GM12878 (cell line): ENCODE data around the gene POLA1.

Experiments
- ASH2L ChIP-seq: fragments of 300-600, 200-600 bp; sonication (generic); IDR thresholded peaks from 2 replicates; pipeline ENCODE4 v1.6.1; 2017; ENCODE audit warnings: low read depth, mild to moderate bottlenecking, borderline replicate concordance
- BACH1 ChIP-seq: fragments of 450-650 bp; IDR thresholded peaks from 2 replicates; pipeline ENCODE4 v1.6.1; 2017; ENCODE audit warnings: mild to moderate bottlenecking, borderline replicate concordance
- EGR1 ChIP-seq, 2 experiments: IDR thresholded peaks; 1 replicate in 1 of 2; 2 replicates in 1 of 2; pipeline ENCODE4 v1.6.1; 2011 to 2012; ENCODE audit warnings: low read depth in 2 of 2, low read length in 2 of 2, borderline replicate concordance in 1 of 2, mild to moderate bottlenecking in 1 of 2, moderate library complexity in 1 of 2
- EZH2 ChIP-seq: IDR thresholded peaks from 2 replicates; pipeline ENCODE4 v1.6.1; 2012; ENCODE audit warnings: low read depth, mild to moderate bottlenecking, control low read depth, inconsistent platforms, low read length, borderline replicate concordance; ENCODE audit not compliant: control insufficient read depth
- FOXK2 ChIP-seq: fragments of 450-650 bp; IDR thresholded peaks from 2 replicates; pipeline ENCODE4 v1.6.1; 2017; ENCODE audit warnings: mild to moderate bottlenecking, moderate library complexity
- GABPA ChIP-seq: IDR thresholded peaks from 2 replicates; pipeline ENCODE4 v1.6.1; 2014; ENCODE audit warnings: antibody characterized with exemption, low read depth, mild to moderate bottlenecking, inconsistent platforms
- PAX8 ChIP-seq: fragments of 450-650 bp; IDR thresholded peaks from 2 replicates; pipeline ENCODE4 v1.6.1; 2017; ENCODE audit warnings: mild to moderate bottlenecking, moderate library complexity
- POLR2A ChIP-seq: IDR thresholded peaks from 2 replicates; pipeline ENCODE4 v1.6.1; 2011; ENCODE audit warnings: low read depth, mild to moderate bottlenecking, low read length
- RBBP5 ChIP-seq: fragments of 200-600 bp; sonication (generic); conservative IDR thresholded peaks from 2 replicates; pipeline ENCODE4 v1.6.1; 2016
- SMC3 ChIP-seq: IDR thresholded peaks from 2 replicates; pipeline ENCODE4 v1.6.1; 2011; ENCODE audit warnings: low read length, improper control_type of control experiment, borderline replicate concordance
- SP1 ChIP-seq: IDR thresholded peaks from one replicate; pipeline ENCODE4 v1.6.1; 2011; ENCODE audit warnings: low read depth, low read length
- TF ChIP-seq, protein P1 (sequence below), 3 experiments: IDR thresholded peaks in 2 of 3; conservative IDR thresholded peaks in 1 of 3; 2 replicates each; pipeline ENCODE4 v1.5.1; 2011; ENCODE audit warnings: low read depth in 3 of 3, low read length in 3 of 3, mild to moderate bottlenecking in 3 of 3, control low read depth in 2 of 3, moderate library complexity in 2 of 3, inconsistent platforms in 1 of 3, mixed read lengths in 1 of 3; ENCODE audit not compliant: control insufficient read depth in 2 of 3, insufficient read depth in 1 of 3; ENCODE audit errors: extremely low read depth in 1 of 3
- TF ChIP-seq, protein P2 (sequence below): fragments of 450-650 bp; IDR thresholded peaks from 2 replicates; pipeline ENCODE4 v1.6.1; 2017; ENCODE audit warnings: mild to moderate bottlenecking, moderate library complexity

DNA sequence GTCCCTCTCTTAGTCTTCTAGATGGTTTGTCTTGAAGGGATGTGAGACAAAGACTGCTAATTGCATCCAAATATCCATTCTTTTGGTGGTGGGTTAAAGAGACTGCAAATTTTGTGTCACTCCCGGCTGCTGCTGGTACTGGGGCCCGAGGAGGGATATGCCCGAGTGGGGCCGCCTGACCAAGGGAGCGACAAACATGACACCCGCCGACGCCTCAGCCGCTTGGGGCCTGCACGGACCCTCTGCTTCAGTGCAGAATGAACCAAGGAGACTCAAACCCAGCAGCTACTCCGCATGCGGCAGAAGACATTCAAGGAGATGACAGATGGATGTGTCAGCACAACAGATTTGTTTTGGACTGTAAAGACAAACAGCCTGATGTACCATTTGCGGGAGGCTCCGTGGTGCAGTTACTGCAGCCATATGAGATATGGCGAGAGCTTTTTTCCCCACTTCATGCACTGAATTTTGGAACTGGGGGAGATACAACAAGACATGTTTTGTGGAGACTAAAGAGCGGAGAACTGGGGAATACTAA is 335.6 kb downstream of the POLA1 start:
- TF ChIP-seq EZH2 (no peak), PAX8 (no peak), FOXK2 (no peak), RBBP5 (no peak), ASH2L (no peak), SP1 (no peak), SMC3 (no peak), EGR1 (IDR thresholded peaks at IDR 0.05; ENCODE audit: borderline replicate concordance in 1 of 2, low read depth in 2 of 2, low read length in 2 of 2) (no peak), GABPA (no peak), BACH1 (no peak), POLR2A (no peak)
- TF ChIP-seq, protein P1, sequence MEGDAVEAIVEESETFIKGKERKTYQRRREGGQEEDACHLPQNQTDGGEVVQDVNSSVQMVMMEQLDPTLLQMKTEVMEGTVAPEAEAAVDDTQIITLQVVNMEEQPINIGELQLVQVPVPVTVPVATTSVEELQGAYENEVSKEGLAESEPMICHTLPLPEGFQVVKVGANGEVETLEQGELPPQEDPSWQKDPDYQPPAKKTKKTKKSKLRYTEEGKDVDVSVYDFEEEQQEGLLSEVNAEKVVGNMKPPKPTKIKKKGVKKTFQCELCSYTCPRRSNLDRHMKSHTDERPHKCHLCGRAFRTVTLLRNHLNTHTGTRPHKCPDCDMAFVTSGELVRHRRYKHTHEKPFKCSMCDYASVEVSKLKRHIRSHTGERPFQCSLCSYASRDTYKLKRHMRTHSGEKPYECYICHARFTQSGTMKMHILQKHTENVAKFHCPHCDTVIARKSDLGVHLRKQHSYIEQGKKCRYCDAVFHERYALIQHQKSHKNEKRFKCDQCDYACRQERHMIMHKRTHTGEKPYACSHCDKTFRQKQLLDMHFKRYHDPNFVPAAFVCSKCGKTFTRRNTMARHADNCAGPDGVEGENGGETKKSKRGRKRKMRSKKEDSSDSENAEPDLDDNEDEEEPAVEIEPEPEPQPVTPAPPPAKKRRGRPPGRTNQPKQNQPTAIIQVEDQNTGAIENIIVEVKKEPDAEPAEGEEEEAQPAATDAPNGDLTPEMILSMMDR (IDR thresholded peaks at IDR 0.05 in 2 of 3, conservative IDR thresholded peaks at IDR 0.05 in 1 of 3; ENCODE audit: control insufficient read depth in 2 of 3, extremely low read depth in 1 of 3, insufficient read depth in 1 of 3, low read depth in 3 of 3, low read length in 3 of 3): no peak
- TF ChIP-seq, protein P2, sequence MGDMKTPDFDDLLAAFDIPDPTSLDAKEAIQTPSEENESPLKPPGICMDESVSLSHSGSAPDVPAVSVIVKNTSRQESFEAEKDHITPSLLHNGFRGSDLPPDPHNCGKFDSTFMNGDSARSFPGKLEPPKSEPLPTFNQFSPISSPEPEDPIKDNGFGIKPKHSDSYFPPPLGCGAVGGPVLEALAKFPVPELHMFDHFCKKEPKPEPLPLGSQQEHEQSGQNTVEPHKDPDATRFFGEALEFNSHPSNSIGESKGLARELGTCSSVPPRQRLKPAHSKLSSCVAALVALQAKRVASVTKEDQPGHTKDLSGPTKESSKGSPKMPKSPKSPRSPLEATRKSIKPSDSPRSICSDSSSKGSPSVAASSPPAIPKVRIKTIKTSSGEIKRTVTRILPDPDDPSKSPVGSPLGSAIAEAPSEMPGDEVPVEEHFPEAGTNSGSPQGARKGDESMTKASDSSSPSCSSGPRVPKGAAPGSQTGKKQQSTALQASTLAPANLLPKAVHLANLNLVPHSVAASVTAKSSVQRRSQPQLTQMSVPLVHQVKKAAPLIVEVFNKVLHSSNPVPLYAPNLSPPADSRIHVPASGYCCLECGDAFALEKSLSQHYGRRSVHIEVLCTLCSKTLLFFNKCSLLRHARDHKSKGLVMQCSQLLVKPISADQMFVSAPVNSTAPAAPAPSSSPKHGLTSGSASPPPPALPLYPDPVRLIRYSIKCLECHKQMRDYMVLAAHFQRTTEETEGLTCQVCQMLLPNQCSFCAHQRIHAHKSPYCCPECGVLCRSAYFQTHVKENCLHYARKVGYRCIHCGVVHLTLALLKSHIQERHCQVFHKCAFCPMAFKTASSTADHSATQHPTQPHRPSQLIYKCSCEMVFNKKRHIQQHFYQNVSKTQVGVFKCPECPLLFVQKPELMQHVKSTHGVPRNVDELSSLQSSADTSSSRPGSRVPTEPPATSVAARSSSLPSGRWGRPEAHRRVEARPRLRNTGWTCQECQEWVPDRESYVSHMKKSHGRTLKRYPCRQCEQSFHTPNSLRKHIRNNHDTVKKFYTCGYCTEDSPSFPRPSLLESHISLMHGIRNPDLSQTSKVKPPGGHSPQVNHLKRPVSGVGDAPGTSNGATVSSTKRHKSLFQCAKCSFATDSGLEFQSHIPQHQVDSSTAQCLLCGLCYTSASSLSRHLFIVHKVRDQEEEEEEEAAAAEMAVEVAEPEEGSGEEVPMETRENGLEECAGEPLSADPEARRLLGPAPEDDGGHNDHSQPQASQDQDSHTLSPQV: no peak
